HCT116 (cell line): ENCODE results near the gene FREM1. TPM values are rescaled to one million over a fixed set of nuclear protein-coding genes. Genes with fewer than 3 reads are reported as not detected.

Experiments
- ATAC-seq: fragments of 200-7000 bp; cut with Tn5 transposase; 2 replicates; pipeline ENCODE4 v1.9.1; 2020; ENCODE audit warnings: mild to moderate bottlenecking, moderate library complexity
- BruUV-seq: library from RNA; stranded (reverse); fragments of 400-500 nt; replicated peaks from 2 replicates; lab custom pipeline; 2021; lab: Mats Ljungman, UMichigan
- CTCF ChIA-PET: fragments of 300-600 bp; sonication (Branson Sonifier 250); formaldehyde crosslinking; loops from one replicate; lab custom pipeline; 2021; ENCODE audit warnings: antibody characterized with exemption; lab: Charles Lee
- POLR2A ChIA-PET: fragments of 300-600, 350-600 bp; sonication (Branson Sonifier 250); formaldehyde crosslinking; loops from one replicate; lab custom pipeline; 2021; ENCODE audit warnings: antibody characterized with exemption; lab: Charles Lee
- RAD21 ChIA-PET, 2 experiments: fragments of 300-600 bp; sonication (Branson Sonifier 250); formaldehyde crosslinking; loops; one replicate each; lab custom pipeline; 2023; ENCODE audit warnings: low total read pairs in 2 of 2; ENCODE audit not compliant: uncharacterized antibody in 2 of 2, unreplicated experiment in 2 of 2, low non-redundant PET in 1 of 2; lab: Charles Lee
- DNase-seq: peaks from one replicate; pipeline ENCODE4 v3.0.0-alpha.2; 2010; ENCODE audit warnings: low read depth, low spot score
- H2AFZ ChIP-seq: fragments of 200-600 bp; shearing (Covaris generic), sonication (generic); 2 replicates; pipeline ENCODE4 v1.6.1; 2017; ENCODE audit warnings: low read depth, mixed run types, mixed read lengths, antibody characterized with exemption, low read length; ENCODE audit not compliant: poor library complexity, severe bottlenecking
- H3K27ac ChIP-seq: 2 replicates; pipeline ENCODE4 v1.5.1; 2012; ENCODE audit warnings: low read depth, low read length
- H3K27me3 ChIP-seq: fragments of 200-600 bp; sonication (generic); 2 replicates; pipeline ENCODE4 v1.6.1; 2016; ENCODE audit warnings: mixed run types, low read length, mixed read lengths; ENCODE audit not compliant: insufficient read depth
- H3K36me3 ChIP-seq, 2 experiments: fragments of 200-500 bp in 1 of 2; fragments of 200-600 bp in 1 of 2; sonication (Bioruptor generic) in 1 of 2; sonication (generic) in 1 of 2; 2 replicates each; pipeline versions ENCODE4 v1.5.1 to v1.6.1; 2014 to 2016; ENCODE audit warnings: low read length in 2 of 2, inconsistent platforms in 1 of 2, mixed read lengths in 1 of 2, mixed run types in 1 of 2; ENCODE audit not compliant: insufficient read depth in 2 of 2, control insufficient read depth in 1 of 2
- H3K4me1 ChIP-seq, 2 experiments: fragments of 200-600 bp in 1 of 2; sonication (generic) in 1 of 2; 2 replicates each; pipeline versions ENCODE4 v1.5.1 to v1.6.1; 2012 to 2017; ENCODE audit warnings: low read length in 2 of 2, inconsistent platforms in 1 of 2, mild to moderate bottlenecking in 1 of 2, mixed read lengths in 1 of 2, mixed run types in 1 of 2, moderate library complexity in 1 of 2; ENCODE audit not compliant: insufficient read depth in 2 of 2, control insufficient read depth in 1 of 2
- H3K4me2 ChIP-seq: fragments of 200-600 bp; sonication (generic); 2 replicates; pipeline ENCODE4 v1.6.1; 2017; ENCODE audit warnings: mixed run types, low read length, mixed read lengths
- H3K4me3 ChIP-seq, 2 experiments: fragments of 200-600 bp in 1 of 2; sonication (generic) in 1 of 2; replicated peaks in 1 of 2; 2 replicates each; pipeline ENCODE4 v1.5.1; 2011 to 2016; ENCODE audit warnings: low read length in 2 of 2, control low read depth in 1 of 2, low read depth in 1 of 2, mild to moderate bottlenecking in 1 of 2, mixed read lengths in 1 of 2, mixed run types in 1 of 2
- H3K79me2 ChIP-seq: fragments of 200-600 bp; sonication (generic); 2 replicates; pipeline ENCODE4 v1.6.1; 2017; ENCODE audit warnings: mild to moderate bottlenecking, mixed run types, low read length, moderate library complexity, mixed read lengths; ENCODE audit not compliant: insufficient read depth
- H3K9ac ChIP-seq: fragments of 200-600 bp; sonication (generic); 2 replicates; pipeline ENCODE4 v1.6.1; 2016; ENCODE audit warnings: low read length, mixed read lengths
- H3K9me2 ChIP-seq: fragments of 200-600 bp; sonication (generic), shearing (Covaris generic); 2 replicates; pipeline ENCODE4 v1.6.1; 2017; ENCODE audit warnings: mixed run types, mild to moderate bottlenecking, moderate library complexity; ENCODE audit not compliant: insufficient read depth
- H3K9me3 ChIP-seq, 2 experiments: fragments of 200-500 bp in 1 of 2; fragments of 200-600 bp in 1 of 2; sonication (Bioruptor generic) in 1 of 2; sonication (generic) in 1 of 2; 2 replicates each; pipeline ENCODE4 v1.6.1; 2014 to 2017; ENCODE audit warnings: low read length in 2 of 2, mixed read lengths in 2 of 2, inconsistent platforms in 1 of 2, low read depth in 1 of 2, mild to moderate bottlenecking in 1 of 2, mixed run types in 1 of 2, moderate library complexity in 1 of 2; ENCODE audit not compliant: control insufficient read depth in 1 of 2, insufficient read depth in 1 of 2
- H4K20me1 ChIP-seq: fragments of 200-600 bp; sonication (generic), shearing (Covaris generic); 2 replicates; pipeline ENCODE4 v1.6.1; 2017; ENCODE audit warnings: mixed run types, mild to moderate bottlenecking, moderate library complexity; ENCODE audit not compliant: insufficient read depth
- EGR1 ChIP-seq: IDR thresholded peaks from 2 replicates; pipeline ENCODE4 v1.6.1; 2012; ENCODE audit warnings: low read depth
- ELF1 ChIP-seq: IDR thresholded peaks from 2 replicates; pipeline ENCODE4 v1.6.1; 2012; ENCODE audit warnings: low read depth, borderline replicate concordance
- EZH2 ChIP-seq: fragments of 200-600 bp; sonication (generic); IDR thresholded peaks from 2 replicates; pipeline ENCODE4 v1.6.1; 2017; ENCODE audit warnings: antibody characterized with exemption, mixed run types
- EZH2phosphoT487 ChIP-seq: fragments of 200-600 bp; IDR thresholded peaks from 2 replicates; pipeline ENCODE4 v1.6.1; 2018; ENCODE audit warnings: antibody characterized with exemption, borderline replicate concordance
- JUND ChIP-seq: IDR thresholded peaks from 2 replicates; pipeline ENCODE4 v1.6.1; 2012
- POLR2AphosphoS5 ChIP-seq: IDR thresholded peaks from 2 replicates; pipeline ENCODE4 v1.6.1; 2011; ENCODE audit warnings: mild to moderate bottlenecking, low read depth, low read length, moderate library complexity
- RAD21 ChIP-seq: IDR thresholded peaks from 2 replicates; pipeline ENCODE4 v1.6.1; 2012; ENCODE audit warnings: low read depth, mild to moderate bottlenecking
- SP1 ChIP-seq: IDR thresholded peaks from 2 replicates; pipeline ENCODE4 v1.6.1; 2012; ENCODE audit warnings: low read depth
- SRF ChIP-seq: IDR thresholded peaks from 2 replicates; pipeline ENCODE4 v1.6.1; 2012; ENCODE audit warnings: low read depth
- TCF7L2 ChIP-seq: IDR thresholded peaks from 2 replicates; pipeline ENCODE4 v1.7.0; 2011; ENCODE audit warnings: borderline replicate concordance, inconsistent platforms; ENCODE audit not compliant: insufficient read depth, insufficient read length; ENCODE audit errors: extremely low read depth
- YY1 ChIP-seq: IDR thresholded peaks from 2 replicates; pipeline ENCODE4 v1.6.1; 2011; ENCODE audit warnings: low read length, low read depth, moderate library complexity, mild to moderate bottlenecking; ENCODE audit not compliant: insufficient replicate concordance; ENCODE audit errors: extremely low read depth
- ZFX ChIP-seq: fragments of 450-650 bp; IDR thresholded peaks from 2 replicates; pipeline ENCODE4 v1.6.1; 2017
- intact Hi-C: fragments of 100-400 bp; cut with micrococcal nuclease; formaldehyde crosslinking; loops from 2 replicates; pipeline ENCODE4 v1.10.0; 2022
- total RNA-seq: library from RNA; stranded (reverse); gene quantifications from one replicate; pipeline ENCODE4 v1.2.1, GENCODE V29; 2021; ENCODE audit not compliant: unreplicated experiment
- TF ChIP-seq, protein P1 (sequence below): IDR thresholded peaks from 2 replicates; pipeline ENCODE4 v1.6.1; 2012
- TF ChIP-seq, protein P2 (sequence below): IDR thresholded peaks from 2 replicates; pipeline ENCODE4 v1.6.1; 2012
- TF ChIP-seq, protein P3 (sequence below): IDR thresholded peaks from 2 replicates; pipeline ENCODE4 v1.6.1; 2011; ENCODE audit warnings: mild to moderate bottlenecking, low read length, moderate library complexity; ENCODE audit not compliant: insufficient replicate concordance; ENCODE audit errors: extremely low read depth
- TF ChIP-seq, protein P4 (sequence below), 3 experiments: fragments of 200-600 bp in 1 of 3; sonication (generic) in 1 of 3; IDR thresholded peaks in 2 of 3; conservative IDR thresholded peaks in 1 of 3; 2 replicates each; pipeline ENCODE4 v1.5.1; 2012 to 2017; ENCODE audit warnings: low read depth in 2 of 3, low read length in 2 of 3, antibody characterized with exemption in 1 of 3, borderline replicate concordance in 1 of 3, control low read depth in 1 of 3, mild to moderate bottlenecking in 1 of 3, mixed read lengths in 1 of 3, mixed run types in 1 of 3, moderate library complexity in 1 of 3; ENCODE audit not compliant: insufficient read depth in 1 of 3
- TF ChIP-seq, protein P5 (sequence below): IDR thresholded peaks from 2 replicates; pipeline ENCODE4 v1.6.1; 2012; ENCODE audit warnings: low read depth

FREM1 gene
- total RNA-seq, 1 experiment from 2014 or later, result 0.12 TPM

DNA sequence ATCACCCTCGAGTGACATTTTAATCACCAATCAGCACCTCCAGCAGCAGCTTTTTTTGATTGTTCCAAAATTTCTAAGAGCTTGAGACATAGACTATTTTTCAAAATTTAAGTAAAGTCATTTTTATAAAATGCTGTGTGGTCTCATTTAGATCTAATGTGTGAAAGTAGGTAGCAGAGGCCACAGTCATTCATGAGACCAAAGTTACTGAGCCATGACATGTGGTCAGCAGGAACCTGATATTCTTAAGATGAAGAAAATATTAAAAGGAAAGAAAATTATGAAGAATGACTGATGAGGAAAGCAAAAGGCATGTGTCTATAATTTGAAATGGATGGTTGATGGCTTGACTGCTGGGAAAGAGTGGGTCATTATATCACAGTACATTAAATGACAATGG is 7.2 kb downstream of the FREM1 start:
- BruUV-seq, result no TSS peak

More for the DNA sequence above, 7.2 kb downstream of the FREM1 start:
- H3K4me3 ChIP-seq, result no peak overlapping the region
- no peaks in the 10 kb centered on the region for H3K79me2 ChIP-seq
- H3K4me2 ChIP-seq, result no peak overlapping the region
- no peaks in the 10 kb centered on the region for H4K20me1 ChIP-seq
- H3K9me3 ChIP-seq, result no peaks in the 10 kb centered on the region
- no peaks in the 10 kb centered on the region for H3K36me3 ChIP-seq
- ATAC-seq, result no peak
- no peak overlapping the region for H2AFZ ChIP-seq
- DNase-seq, result no peak
- no peak overlapping the region for H3K9ac ChIP-seq
- H3K27ac ChIP-seq, result no peak overlapping the region
- ChIA-PET RAD21 (no interaction called here), CTCF (no interaction called here), POLR2A (no interaction called here)
- H3K9me2 ChIP-seq, result no peaks in the 10 kb centered on the region
- TF ChIP-seq, protein P1, sequence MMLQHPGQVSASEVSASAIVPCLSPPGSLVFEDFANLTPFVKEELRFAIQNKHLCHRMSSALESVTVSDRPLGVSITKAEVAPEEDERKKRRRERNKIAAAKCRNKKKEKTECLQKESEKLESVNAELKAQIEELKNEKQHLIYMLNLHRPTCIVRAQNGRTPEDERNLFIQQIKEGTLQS, result no peak
- TF ChIP-seq, protein P2, sequence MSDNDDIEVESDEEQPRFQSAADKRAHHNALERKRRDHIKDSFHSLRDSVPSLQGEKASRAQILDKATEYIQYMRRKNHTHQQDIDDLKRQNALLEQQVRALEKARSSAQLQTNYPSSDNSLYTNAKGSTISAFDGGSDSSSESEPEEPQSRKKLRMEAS, result no peak
- no peak for TF ChIP-seq ZFX
- no peak for TF ChIP-seq POLR2AphosphoS5
- TF ChIP-seq, protein P3, sequence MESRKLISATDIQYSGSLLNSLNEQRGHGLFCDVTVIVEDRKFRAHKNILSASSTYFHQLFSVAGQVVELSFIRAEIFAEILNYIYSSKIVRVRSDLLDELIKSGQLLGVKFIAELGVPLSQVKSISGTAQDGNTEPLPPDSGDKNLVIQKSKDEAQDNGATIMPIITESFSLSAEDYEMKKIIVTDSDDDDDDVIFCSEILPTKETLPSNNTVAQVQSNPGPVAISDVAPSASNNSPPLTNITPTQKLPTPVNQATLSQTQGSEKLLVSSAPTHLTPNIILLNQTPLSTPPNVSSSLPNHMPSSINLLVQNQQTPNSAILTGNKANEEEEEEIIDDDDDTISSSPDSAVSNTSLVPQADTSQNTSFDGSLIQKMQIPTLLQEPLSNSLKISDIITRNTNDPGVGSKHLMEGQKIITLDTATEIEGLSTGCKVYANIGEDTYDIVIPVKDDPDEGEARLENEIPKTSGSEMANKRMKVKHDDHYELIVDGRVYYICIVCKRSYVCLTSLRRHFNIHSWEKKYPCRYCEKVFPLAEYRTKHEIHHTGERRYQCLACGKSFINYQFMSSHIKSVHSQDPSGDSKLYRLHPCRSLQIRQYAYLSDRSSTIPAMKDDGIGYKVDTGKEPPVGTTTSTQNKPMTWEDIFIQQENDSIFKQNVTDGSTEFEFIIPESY, result no peak
- no peak for TF ChIP-seq ELF1
- no peak for TF ChIP-seq RAD21
- TF ChIP-seq EGR1, result no peak
- TF ChIP-seq, protein P4, sequence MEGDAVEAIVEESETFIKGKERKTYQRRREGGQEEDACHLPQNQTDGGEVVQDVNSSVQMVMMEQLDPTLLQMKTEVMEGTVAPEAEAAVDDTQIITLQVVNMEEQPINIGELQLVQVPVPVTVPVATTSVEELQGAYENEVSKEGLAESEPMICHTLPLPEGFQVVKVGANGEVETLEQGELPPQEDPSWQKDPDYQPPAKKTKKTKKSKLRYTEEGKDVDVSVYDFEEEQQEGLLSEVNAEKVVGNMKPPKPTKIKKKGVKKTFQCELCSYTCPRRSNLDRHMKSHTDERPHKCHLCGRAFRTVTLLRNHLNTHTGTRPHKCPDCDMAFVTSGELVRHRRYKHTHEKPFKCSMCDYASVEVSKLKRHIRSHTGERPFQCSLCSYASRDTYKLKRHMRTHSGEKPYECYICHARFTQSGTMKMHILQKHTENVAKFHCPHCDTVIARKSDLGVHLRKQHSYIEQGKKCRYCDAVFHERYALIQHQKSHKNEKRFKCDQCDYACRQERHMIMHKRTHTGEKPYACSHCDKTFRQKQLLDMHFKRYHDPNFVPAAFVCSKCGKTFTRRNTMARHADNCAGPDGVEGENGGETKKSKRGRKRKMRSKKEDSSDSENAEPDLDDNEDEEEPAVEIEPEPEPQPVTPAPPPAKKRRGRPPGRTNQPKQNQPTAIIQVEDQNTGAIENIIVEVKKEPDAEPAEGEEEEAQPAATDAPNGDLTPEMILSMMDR (IDR thresholded peaks at IDR 0.05 in 2 of 3, conservative IDR thresholded peaks at IDR 0.05 in 1 of 3; ENCODE audit: borderline replicate concordance in 1 of 3, insufficient read depth in 1 of 3, low read depth in 2 of 3, low read length in 2 of 3), result no peak
- no peak for TF ChIP-seq JUND
- no peak for TF ChIP-seq EZH2phosphoT487
- no peak for TF ChIP-seq YY1
- TF ChIP-seq, protein P5, sequence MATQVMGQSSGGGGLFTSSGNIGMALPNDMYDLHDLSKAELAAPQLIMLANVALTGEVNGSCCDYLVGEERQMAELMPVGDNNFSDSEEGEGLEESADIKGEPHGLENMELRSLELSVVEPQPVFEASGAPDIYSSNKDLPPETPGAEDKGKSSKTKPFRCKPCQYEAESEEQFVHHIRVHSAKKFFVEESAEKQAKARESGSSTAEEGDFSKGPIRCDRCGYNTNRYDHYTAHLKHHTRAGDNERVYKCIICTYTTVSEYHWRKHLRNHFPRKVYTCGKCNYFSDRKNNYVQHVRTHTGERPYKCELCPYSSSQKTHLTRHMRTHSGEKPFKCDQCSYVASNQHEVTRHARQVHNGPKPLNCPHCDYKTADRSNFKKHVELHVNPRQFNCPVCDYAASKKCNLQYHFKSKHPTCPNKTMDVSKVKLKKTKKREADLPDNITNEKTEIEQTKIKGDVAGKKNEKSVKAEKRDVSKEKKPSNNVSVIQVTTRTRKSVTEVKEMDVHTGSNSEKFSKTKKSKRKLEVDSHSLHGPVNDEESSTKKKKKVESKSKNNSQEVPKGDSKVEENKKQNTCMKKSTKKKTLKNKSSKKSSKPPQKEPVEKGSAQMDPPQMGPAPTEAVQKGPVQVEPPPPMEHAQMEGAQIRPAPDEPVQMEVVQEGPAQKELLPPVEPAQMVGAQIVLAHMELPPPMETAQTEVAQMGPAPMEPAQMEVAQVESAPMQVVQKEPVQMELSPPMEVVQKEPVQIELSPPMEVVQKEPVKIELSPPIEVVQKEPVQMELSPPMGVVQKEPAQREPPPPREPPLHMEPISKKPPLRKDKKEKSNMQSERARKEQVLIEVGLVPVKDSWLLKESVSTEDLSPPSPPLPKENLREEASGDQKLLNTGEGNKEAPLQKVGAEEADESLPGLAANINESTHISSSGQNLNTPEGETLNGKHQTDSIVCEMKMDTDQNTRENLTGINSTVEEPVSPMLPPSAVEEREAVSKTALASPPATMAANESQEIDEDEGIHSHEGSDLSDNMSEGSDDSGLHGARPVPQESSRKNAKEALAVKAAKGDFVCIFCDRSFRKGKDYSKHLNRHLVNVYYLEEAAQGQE, result no peak
- TF ChIP-seq SP1, result no peak
- TF ChIP-seq TCF7L2, result no peak
- TF ChIP-seq SRF, result no peak
- TF ChIP-seq EZH2, result no peak
- intact Hi-C loops, result no loop called here
- H3K27me3 ChIP-seq, result peaks cover 3% of the 10 kb centered on the region; the same call in 1 of the 2 replicates
- no peaks in the 10 kb centered on the region for H3K4me1 ChIP-seq
